PC-3 (cell line): ENCODE results near the gene NR2F6. TPM values are rescaled to one million over a fixed set of nuclear protein-coding genes. Genes with fewer than 3 reads are reported as not detected.

Source experiments
- ATAC-seq: fragments of 200-7000 bp; cut with Tn5 transposase; 2 replicates; pipeline ENCODE4 v1.9.1; 2020; ENCODE audit warnings: mild to moderate bottlenecking, moderate library complexity
- BruUV-seq: library from RNA; stranded (reverse); fragments of 400-500 nt; replicated peaks from 2 replicates; lab custom pipeline; 2021; lab: Mats Ljungman, UMichigan
- CTCF ChIA-PET: fragments of 300-600 bp; sonication (Branson Sonifier 250); formaldehyde crosslinking; loops from one replicate; lab custom pipeline; 2022; ENCODE audit warnings: antibody characterized with exemption; lab: Charles Lee
- POLR2A ChIA-PET: fragments of 300-600 bp; sonication (Branson Sonifier 250); formaldehyde crosslinking; loops from one replicate; lab custom pipeline; 2022; ENCODE audit warnings: antibody characterized with exemption; ENCODE audit not compliant: unreplicated experiment; lab: Charles Lee
- DNase-seq: peaks from one replicate; pipeline ENCODE4 v3.0.0-alpha.2; 2015
- H2AFZ ChIP-seq: fragments of 300-600 bp; sonication (generic); 2 replicates; pipeline ENCODE4 v1.6.0; 2016; ENCODE audit warnings: antibody characterized with exemption, low read length
- H3F3A ChIP-seq: fragments of 300-600 bp; sonication (generic); one replicate; pipeline ENCODE4 v1.6.0; 2017; ENCODE audit warnings: antibody characterized with exemption, low read length, control low read depth, mild to moderate bottlenecking; ENCODE audit not compliant: unreplicated experiment
- H3K27ac ChIP-seq: fragments of 300-600 bp; sonication (generic); 2 replicates; pipeline ENCODE4 v1.5.1; 2016; ENCODE audit warnings: mild to moderate bottlenecking, low read length
- H3K27me3 ChIP-seq: fragments of 300-600 bp; sonication (generic); 2 replicates; pipeline ENCODE4 v1.6.1; 2016; ENCODE audit warnings: low read length, mixed read lengths
- H3K36me3 ChIP-seq: fragments of 300-600 bp; sonication (generic); 2 replicates; pipeline ENCODE4 v1.6.1; 2016; ENCODE audit warnings: low read depth, mixed run types, low read length, mixed read lengths
- H3K4me1 ChIP-seq: fragments of 300-600 bp; sonication (generic); 2 replicates; pipeline ENCODE4 v1.5.1; 2016; ENCODE audit warnings: low read length; ENCODE audit not compliant: insufficient read depth
- H3K4me2 ChIP-seq: fragments of 300-600 bp; sonication (generic); 2 replicates; pipeline ENCODE4 v1.6.0; 2016; ENCODE audit warnings: low read length
- H3K4me3 ChIP-seq: fragments of 300-600 bp; sonication (generic); 2 replicates; pipeline ENCODE4 v1.5.1; 2016; ENCODE audit warnings: mild to moderate bottlenecking, low read length, mixed read lengths
- H3K79me2 ChIP-seq: fragments of 300-600 bp; sonication (generic); 2 replicates; pipeline ENCODE4 v1.6.1; 2017; ENCODE audit warnings: low read length, mixed read lengths
- H3K9ac ChIP-seq: fragments of 300-600 bp; sonication (generic); 2 replicates; pipeline ENCODE4 v1.6.0; 2016; ENCODE audit warnings: mild to moderate bottlenecking, low read length
- H3K9me2 ChIP-seq: fragments of 300-600 bp; sonication (generic); replicated peaks from 2 replicates; pipeline ENCODE4 v1.6.1; 2016; ENCODE audit warnings: mixed run types, low read length, mixed read lengths
- H3K9me3 ChIP-seq: fragments of 300-600 bp; sonication (generic); 2 replicates; pipeline ENCODE4 v1.6.1; 2016; ENCODE audit warnings: low read length, mixed read lengths
- H4K20me1 ChIP-seq: fragments of 300-600 bp; sonication (generic); 2 replicates; pipeline ENCODE4 v1.6.1; 2016; ENCODE audit warnings: low read length, mixed read lengths
- CTCF ChIP-seq: fragments of 300-600 bp; sonication (generic); conservative IDR thresholded peaks from 2 replicates; pipeline ENCODE4 v1.5.1; 2017; ENCODE audit warnings: antibody characterized with exemption, low read depth, mild to moderate bottlenecking, low read length
- EZH2 ChIP-seq: fragments of 300-600 bp; sonication (generic); IDR thresholded peaks from one replicate; pipeline ENCODE4 v1.6.1; 2017; ENCODE audit warnings: antibody characterized with exemption, mild to moderate bottlenecking, low read length; ENCODE audit not compliant: unreplicated experiment
- EZH2phosphoT487 ChIP-seq: fragments of 300-600 bp; sonication (generic); IDR thresholded peaks from 2 replicates; pipeline ENCODE4 v1.6.1; 2018; ENCODE audit warnings: mild to moderate bottlenecking, antibody characterized with exemption, low read length, borderline replicate concordance
- intact Hi-C: fragments of 100-400 bp; cut with micrococcal nuclease; formaldehyde crosslinking; loops from 2 replicates; pipeline ENCODE4 v1.9.0; 2023
- total RNA-seq: library from RNA; depleted of rRNA; stranded (reverse); fragments of >200 nt; gene quantifications from 2 replicates; pipeline ENCODE4 v1.2.3, GENCODE V29; 2014

Gene NR2F6
- total RNA-seq, 1 experiment from 2014 or later: 134 TPM

- Histone ChIP-seq H3K4me3 (no peak overlapping the region), H3K4me2 (no peak overlapping the region), H2AFZ (no peak overlapping the region), H3K9ac (no peak overlapping the region), H3K36me3 (no peaks in the 10 kb centered on the region), H3K9me3 (0 out of 2 replicates have a peak, but pooled peaks cover 5% of the 10 kb centered on the region), H3F3A (no peaks in the 10 kb centered on the region), H4K20me1 (no peaks in the 10 kb centered on the region), H3K4me1 (no peaks in the 10 kb centered on the region), H3K9me2 (no peaks in the 10 kb centered on the region), H3K27ac (no peak overlapping the region), H3K27me3 (no peaks in the 10 kb centered on the region), H3K79me2 (no peaks in the 10 kb centered on the region)
- intact Hi-C loops: no loop called here
- ChIA-PET POLR2A (no interaction called here), CTCF (no interaction called here)
- ATAC-seq (no peak), DNase-seq (no peak)
- BruUV-seq: no TSS peak
- TF ChIP-seq EZH2phosphoT487 (no peak), EZH2 (no peak), CTCF (no peak)
Observed at GRCh38 chr19:17259118-17259780, 13.5 kb upstream of the NR2F6 start.

DNA sequence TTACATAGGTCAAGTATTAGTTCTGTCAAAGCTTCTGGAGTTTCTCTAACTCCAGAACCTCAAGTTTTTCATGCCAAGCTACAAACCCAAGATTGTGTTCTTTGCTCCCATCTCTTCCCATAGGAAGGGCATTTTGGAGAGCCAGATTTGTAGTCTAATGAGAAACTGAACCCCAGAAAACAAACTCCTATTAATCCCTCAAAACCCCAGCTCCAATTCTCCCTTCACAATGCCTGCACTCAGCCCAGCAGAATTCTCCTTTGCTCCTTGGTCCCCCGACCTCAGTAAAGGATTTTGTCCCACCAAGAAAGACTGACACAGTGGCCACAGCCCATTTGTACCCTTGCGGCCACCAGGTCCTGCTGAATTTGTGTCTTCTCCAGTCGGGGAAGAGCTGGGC lies 10.4 kb upstream of the NR2F6 start:
- Histone ChIP-seq H3F3A (no peaks in the 10 kb centered on the region), H3K9me2 (no peaks in the 10 kb centered on the region), H3K27me3 (no peaks in the 10 kb centered on the region), H3K9ac (no peak overlapping the region), H3K4me1 (no peaks in the 10 kb centered on the region), H2AFZ (no peak overlapping the region), H3K4me2 (no peak overlapping the region), H3K36me3 (no peaks in the 10 kb centered on the region), H4K20me1 (no peaks in the 10 kb centered on the region), H3K79me2 (no peaks in the 10 kb centered on the region), H3K27ac (no peak overlapping the region), H3K9me3 (0 out of 2 replicates have a peak, but pooled peaks cover 5% of the 10 kb centered on the region), H3K4me3 (no peak overlapping the region)
- ChIA-PET CTCF (no interaction called here), POLR2A (interaction anchor here (0.5 kb wide), 1 partner anchor 160 kb away, joined by 31 read pairs; no protein-coding TSS in a partner anchor)
- ATAC-seq: no peak
- intact Hi-C loops: no loop called here
- DNase-seq: no peak
- TF ChIP-seq EZH2: no peak
- TF ChIP-seq EZH2phosphoT487: no peak
- TF ChIP-seq CTCF: no peak
- no TSS peak for BruUV-seq

- no TSS peak for BruUV-seq
- Histone ChIP-seq H3K79me2 (no peaks in the 10 kb centered on the region), H3K9ac (no peak overlapping the region), H3K36me3 (no peaks in the 10 kb centered on the region), H4K20me1 (no peaks in the 10 kb centered on the region), H3K4me3 (no peak overlapping the region), H3K4me2 (no peak overlapping the region), H3K9me2 (no peaks in the 10 kb centered on the region), H2AFZ (no peak overlapping the region), H3K27me3 (no peaks in the 10 kb centered on the region), H3F3A (no peaks in the 10 kb centered on the region), H3K27ac (no peak overlapping the region), H3K4me1 (no peaks in the 10 kb centered on the region), H3K9me3 (0 out of 2 replicates have a peak, but pooled peaks cover 5% of the 10 kb centered on the region)
- CTCF ChIA-PET: interaction anchor here (1.2 kb wide), 1 partner anchor 8 kb away, joined by 5 read pairs; no protein-coding TSS in a partner anchor
- DNase-seq: peak; percentile 34
- ATAC-seq: no peak
- intact Hi-C loops: no loop called here
- TF ChIP-seq EZH2 (no peak), CTCF (no peak), EZH2phosphoT487 (no peak)
- POLR2A ChIA-PET: interaction anchor here (0.6 kb wide), 1 partner anchor 634 kb away, joined by 3 read pairs; no protein-coding TSS in a partner anchor
Observed at GRCh38 chr19:17255150-17255621, 9.5 kb upstream of the NR2F6 start.
